HG03108 (cell line): ENCODE data around the gene GARIN3.
A peak's percentile ranks its signal among the peaks of the same experiment; 100 is the strongest.
"Not testable (repeated sequence)": the region's sequence is repeated elsewhere in the genome, so short reads cannot be mapped to it uniquely, and the experiment has no call there.

Experiments used
- ATAC-seq: cut with Tn5 transposase; IDR thresholded peaks from one replicate; pipeline ENCODE4 v1.9.1; 2021; ENCODE audit warnings: moderate library complexity; ENCODE audit not compliant: unreplicated experiment

GARIN3 gene

GRCh38 chr5:157186309-157187045 is 20.4 kb upstream of the GARIN3 start:
- ATAC-seq = no peak

DNA sequence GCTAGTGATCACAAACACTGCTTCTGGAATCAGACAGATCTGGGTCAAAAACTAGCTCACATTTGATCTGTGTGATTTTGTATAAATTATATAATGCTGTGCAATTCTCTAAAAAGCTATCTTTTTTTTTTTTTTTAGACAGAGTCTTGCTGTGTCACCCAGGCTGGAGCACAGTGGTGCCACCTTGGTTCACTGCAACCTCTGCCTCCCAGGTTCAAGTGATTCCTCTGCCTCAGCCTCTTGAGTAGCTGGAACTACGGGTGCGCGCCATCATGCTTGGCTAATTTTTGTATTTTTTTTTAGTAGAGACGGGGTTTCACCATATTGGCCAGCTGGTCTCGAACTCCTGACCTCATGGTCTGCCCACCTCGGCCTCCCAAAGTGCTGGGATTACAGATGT is 19.1 kb upstream of the GARIN3 start:
- not testable (repeated sequence) for ATAC-seq

- ATAC-seq = no peak
These were observed 18.1 kb upstream of the GARIN3 start for GRCh38 chr5:157184117-157184670.

DNA sequence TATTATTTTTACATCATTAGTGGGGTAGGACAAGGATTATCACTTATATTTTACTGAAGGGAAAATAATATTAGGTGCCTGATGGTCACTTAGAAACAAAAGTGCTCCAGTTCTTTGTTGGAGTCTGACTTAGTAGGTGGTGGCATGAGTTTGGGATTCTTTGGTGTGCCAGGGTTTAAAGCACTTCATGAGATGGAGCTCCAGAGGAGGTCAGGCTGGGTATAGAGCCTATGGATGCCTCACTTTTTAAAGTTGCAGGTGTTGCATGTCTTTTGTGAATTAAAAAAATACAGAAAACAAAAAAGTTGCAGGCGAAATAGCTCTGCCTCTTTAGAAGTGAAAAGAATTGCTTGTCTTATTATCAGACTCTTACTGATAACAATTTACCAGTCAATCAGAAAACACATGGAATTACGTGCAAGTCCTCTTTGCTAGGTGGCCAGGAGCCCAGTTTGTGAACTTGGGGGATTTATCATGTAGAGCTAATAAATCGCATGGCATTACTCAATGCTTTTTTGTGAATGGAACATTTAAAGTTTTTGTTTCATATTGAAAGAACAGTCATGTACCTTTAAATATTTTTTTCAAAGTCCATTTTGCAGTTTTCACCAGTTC is 16.2 kb upstream of the GARIN3 start:
- no peak for ATAC-seq

DNA sequence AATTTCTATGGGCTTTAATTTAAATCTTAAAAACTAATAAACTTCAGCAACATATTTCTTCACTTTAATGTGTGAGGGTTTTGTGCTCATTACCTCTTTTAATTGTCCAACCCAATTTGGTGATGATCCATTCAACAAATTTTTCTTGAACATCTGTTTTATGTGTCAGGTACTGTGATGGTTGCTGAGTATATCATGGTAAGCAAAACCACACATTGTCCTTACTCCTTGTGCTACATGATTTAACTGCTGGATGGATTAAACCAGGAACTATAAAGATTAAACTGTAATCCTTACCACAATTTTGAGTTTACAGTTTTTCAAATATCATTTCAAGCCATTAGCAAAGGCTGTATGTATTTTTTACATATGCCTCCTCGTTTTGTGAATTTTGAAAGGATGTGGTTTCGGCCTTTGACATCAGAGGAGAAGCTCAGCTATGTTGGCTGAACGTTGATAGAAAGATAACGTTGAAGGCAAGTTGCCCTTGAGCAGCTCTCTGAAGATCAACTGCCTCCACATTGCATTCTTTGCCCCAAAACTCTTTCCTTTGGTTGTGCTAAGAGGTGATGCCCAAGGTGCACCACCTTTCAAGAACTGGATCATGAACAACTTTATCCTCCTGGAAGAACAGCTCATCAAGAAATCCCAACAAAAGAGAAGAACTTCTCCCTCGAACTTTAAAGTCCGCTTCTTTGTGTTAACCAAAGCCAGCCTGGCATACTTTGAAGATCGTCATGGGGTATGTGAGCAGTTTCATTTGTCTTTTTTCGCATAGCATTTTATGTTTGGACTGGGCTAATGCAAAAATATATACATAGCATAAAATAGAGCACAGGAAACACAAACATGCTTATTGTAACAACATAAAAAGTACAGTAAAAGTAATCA is 14.6 kb upstream of the GARIN3 start, which contains the start of gene ITK:
TSS of gene ITK (plus strand) at position 467 of the 891 bp plus-strand sequence. CDS start at position 605, 138 bp downstream.
- no peak for ATAC-seq

DNA sequence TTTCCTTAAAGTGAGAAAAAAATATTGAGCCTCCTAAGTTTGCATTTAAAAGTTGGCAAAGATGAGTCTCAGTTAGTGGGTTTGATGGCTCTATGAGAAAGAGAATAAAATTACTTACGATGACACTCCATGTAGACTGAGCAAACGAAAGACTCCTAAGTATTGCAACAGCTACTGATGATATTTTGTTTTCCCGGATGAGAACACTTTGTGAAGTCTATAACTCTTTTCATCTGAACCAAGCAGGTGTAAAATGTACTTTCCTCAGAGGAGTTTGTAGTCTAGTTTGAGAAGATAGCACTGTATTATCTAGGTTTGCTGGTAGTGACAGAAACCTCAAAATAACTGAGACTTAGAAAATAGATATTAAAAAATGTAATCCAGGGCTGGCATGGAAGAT is 12.9 kb upstream of the GARIN3 start:
- no peak for ATAC-seq

DNA sequence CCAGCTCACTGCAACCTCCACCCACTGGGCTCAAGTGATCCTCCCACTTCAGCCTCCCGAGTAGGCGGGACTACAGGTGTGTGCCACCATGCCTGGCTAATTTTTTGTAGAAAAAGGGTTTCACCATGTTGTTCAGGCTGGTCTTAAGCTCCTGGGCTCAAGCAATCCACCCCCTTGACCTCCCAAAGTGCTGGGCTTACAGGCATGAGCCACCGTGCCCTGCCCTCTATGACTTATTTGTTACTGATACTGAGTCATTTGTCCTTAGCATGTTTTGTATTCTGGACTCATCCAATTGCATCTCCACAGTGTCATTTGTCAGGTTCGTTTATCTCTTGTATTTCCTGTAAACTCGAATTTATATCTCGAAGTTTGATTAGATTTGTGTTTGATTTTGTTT is 11.9 kb upstream of the GARIN3 start:
- ATAC-seq = no peak

GRCh38 chr5:157175071-157175612 is 9.1 kb upstream of the GARIN3 start:
- no peak for ATAC-seq

- peak; percentile 100 for ATAC-seq
These were observed 6.3 kb upstream of the GARIN3 start for GRCh38 chr5:157172403-157172802.

DNA sequence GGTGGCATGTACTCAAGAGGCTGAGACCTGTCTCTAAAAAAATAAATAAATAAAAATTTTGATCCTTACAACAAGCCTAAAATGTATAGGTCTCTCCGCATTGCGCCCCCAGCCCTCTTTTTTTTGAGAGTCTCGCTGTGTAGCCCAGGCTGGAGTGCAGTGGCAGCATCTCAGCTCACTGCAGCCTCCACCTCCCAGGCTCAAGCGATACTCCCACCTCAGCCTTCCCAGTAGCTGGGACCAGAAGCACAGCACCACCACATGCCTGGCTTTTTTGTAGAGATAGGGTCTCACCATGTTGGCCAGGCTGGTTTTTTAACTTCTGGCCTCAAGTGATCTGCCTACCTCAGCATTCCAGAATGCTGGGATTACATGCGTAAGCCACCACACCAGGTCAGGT is 2.2 kb upstream of the GARIN3 start:
- ATAC-seq = no peak

DNA sequence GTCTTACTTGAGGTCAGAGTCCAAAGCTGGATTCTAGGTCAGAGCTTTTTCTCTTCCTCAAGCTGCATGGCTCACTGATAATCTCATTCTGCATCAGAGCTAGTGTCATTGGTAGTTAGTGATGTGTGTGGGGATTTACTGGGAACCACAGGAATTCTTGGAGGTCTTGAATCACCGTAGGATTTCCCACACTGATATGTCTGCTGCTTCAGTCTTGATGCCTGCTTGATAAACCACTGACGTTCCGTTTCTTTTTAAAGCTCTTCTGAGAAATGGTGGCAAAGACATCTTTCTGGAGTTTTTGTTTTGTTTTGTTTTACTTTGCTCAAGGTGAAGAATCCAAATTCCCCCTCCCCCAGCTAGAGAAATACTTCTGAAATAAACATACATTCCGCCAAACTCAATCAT is 1.2 kb upstream of the GARIN3 start:
- no peak for ATAC-seq

DNA sequence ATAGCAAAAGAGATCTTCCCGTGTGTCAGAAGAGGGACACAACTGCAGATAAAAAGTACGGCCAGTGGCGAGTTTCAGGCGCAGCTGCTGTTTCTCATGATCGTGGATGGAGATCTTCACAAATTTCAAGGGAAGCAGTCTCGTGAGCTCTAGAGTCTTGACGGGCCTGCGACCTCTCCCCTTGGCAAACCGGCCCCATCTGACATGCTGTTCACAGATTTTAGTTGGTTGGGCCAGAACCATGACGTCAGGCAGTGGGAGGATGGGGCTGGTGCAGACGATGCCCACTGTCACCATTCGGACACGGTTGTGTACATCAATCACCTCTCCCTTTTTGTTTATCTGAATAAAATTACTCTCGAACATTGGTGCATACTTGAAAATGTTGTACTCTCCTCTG is 396 bp downstream of the GARIN3 start:
- ATAC-seq = no peak

DNA sequence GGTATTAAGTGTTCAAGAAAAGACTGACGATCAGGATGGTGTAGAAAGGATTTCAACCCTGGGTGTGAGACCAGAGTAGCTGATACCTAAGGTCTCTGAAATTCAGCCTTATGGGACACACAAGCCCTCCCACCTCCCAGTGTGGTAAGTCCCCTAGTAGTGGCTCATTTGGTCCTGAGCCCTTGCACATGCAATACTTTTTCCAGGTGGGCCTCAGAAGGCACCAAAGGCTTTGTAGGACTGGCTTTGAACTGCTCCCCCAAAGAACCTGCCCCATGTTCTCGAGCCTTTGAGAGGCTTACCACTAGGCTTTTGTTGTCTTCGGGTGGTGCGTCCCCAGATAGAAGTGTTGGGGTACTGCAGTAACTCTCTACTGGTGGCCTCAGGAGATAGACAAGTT is 803 bp downstream of the GARIN3 start:
- no peak for ATAC-seq

DNA sequence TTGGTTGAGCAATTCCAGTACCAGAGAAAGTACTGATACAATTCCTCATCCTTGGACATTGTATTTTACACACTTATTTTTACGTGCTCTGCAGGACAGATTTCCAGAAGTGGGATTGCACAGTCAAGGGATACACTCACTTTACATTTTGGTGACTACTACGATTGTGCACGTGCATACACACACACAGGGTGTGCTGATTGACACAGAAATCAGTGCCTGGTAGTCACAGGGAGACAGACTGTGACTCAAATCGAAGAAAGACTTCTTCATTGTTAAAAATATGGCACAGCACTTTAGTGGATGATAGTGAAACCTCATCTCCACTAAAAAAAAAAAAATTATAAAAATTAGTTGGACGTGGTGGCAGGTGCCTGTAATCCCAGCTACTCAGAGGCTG is 1.5 kb downstream of the GARIN3 start:
- ATAC-seq = no peak

- no peak for ATAC-seq
These were observed 3.0 kb downstream of the GARIN3 start for GRCh38 chr5:157162919-157163510.

GRCh38 chr5:157161996-157162395 is 4.1 kb downstream of the GARIN3 start:
- ATAC-seq = no peak

DNA sequence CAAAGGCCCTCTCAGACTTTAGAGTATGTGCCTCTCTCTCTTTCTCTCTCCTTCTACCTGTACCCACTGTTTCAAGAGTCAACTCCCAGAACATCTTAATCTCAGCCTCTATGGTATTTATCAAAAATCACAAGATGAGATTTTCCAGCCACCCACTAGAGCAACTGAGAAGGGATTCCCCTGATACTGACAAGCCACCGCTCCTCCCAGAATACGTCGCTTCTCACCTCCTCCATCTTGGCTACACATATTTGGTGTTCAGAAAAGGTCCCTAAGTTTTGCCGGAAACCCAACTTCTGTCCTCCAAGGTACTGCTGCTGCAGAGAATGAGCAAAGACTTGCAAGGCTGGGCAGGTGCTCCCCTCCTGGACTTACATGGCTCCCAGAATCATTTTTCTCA is 6.1 kb downstream of the GARIN3 start:
- ATAC-seq = no peak

- ATAC-seq = no peak
These were observed 6.8 kb downstream of the GARIN3 start for GRCh38 chr5:157159209-157159751.

GRCh38 chr5:157157293-157157891 is 8.7 kb downstream of the GARIN3 start:
- ATAC-seq = no peak

DNA sequence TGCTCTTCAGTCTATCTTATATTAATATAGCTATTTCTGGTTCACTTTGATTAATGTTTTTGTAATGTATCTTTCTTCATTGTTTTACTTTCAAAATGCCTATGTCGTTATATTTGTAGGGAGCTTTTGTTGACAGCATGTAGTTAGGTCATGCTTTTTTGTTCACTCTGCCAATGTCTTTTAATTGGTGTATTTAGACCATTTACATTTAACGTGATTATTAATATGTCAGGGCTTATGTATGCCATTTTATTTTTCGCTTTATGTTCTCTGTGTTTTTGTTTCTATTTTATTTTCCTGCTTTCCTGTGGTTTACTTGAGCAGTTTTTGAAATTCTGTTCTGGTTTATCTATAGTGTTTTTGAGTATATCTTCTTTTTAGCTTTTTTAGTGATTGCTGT is 10.8 kb downstream of the GARIN3 start:
- no peak for ATAC-seq
